ENCODE results near the gene ZNF518B. TPM values are rescaled to one million over a fixed set of nuclear protein-coding genes. Genes with fewer than 3 reads are reported as not detected.

ZNF518B gene
- total and polyA plus RNA-seq, 12 donors, result 2.6 to 45.1 (median 20.3) TPM

DNA sequence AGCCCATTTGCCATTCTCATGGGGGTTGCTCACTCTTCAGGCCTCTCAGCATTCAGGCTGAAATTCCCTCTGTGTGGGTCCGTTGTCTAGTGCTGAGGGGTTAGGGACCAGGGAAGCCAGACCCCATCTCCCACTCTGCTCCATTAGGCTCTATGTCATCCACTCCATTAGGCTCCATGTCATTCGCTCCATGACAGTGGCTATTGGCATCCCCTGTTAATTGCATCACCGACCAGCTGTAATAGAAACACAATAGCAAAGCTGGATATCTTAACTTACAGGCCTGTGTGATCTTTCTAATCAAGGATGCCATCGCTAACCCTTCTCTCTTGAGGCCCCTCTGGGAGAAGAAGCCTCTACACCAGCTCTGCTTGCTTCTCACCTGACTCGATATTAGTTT, 25.7 kb upstream of the ZNF518B start:
- Histone ChIP-seq H3K4me1 (replicated peaks in 1 of 2) (no peaks in the 10 kb centered on the region), H3K36me3 (replicated peaks in 1 of 2) (no peaks in the 10 kb centered on the region), H3K27ac (no peak overlapping the region), H3K9me3 (replicated peaks in 1 of 3) (no peaks in the 10 kb centered on the region), H3K27me3 (no peaks in the 10 kb centered on the region), H3K4me3 (no peak overlapping the region)
- intact Hi-C loops (cut with DNase I), result no loop called here
- TF ChIP-seq, protein P1, sequence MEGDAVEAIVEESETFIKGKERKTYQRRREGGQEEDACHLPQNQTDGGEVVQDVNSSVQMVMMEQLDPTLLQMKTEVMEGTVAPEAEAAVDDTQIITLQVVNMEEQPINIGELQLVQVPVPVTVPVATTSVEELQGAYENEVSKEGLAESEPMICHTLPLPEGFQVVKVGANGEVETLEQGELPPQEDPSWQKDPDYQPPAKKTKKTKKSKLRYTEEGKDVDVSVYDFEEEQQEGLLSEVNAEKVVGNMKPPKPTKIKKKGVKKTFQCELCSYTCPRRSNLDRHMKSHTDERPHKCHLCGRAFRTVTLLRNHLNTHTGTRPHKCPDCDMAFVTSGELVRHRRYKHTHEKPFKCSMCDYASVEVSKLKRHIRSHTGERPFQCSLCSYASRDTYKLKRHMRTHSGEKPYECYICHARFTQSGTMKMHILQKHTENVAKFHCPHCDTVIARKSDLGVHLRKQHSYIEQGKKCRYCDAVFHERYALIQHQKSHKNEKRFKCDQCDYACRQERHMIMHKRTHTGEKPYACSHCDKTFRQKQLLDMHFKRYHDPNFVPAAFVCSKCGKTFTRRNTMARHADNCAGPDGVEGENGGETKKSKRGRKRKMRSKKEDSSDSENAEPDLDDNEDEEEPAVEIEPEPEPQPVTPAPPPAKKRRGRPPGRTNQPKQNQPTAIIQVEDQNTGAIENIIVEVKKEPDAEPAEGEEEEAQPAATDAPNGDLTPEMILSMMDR (IDR thresholded peaks at IDR 0.05), result no peak
- no peak for TF ChIP-seq POLR2A (IDR thresholded peaks at IDR 0.05)
- 72 to 77% (median 73%) methylated on average over 5 of the region's 5 CpGs for WGBS, 4 donors
- no peak for DNase-seq

DNA sequence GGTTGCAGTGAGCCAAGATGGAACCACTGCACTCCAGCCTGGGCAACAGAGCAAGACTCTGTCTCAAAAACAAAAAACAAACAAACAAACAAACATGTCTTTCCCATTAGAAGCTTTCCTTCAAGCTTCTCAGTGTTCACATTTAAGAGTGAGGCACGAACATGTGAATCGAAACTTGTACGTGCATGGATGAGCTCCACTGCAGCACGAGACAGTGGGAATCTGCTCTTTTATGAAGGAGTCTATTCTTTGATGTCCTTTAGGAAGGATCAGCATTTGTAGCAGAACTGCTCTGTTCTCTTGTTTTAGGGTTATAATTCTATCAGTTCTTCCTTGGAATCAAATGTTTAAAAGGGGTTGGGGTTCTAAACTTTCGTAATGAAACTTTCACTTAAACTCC, 23.4 kb upstream of the ZNF518B start:
- intact Hi-C loops (cut with DNase I), result no loop called here
- H3K27ac ChIP-seq, result no peak overlapping the region
- no peaks in the 10 kb centered on the region for H3K36me3 ChIP-seq (replicated peaks in 1 of 2)
- WGBS, 4 donors, result 77 to 92% (median 90%) methylated on average over 5 of the region's 5 CpGs
- TF ChIP-seq POLR2A (IDR thresholded peaks at IDR 0.05), result no peak
- TF ChIP-seq, protein P1 (IDR thresholded peaks at IDR 0.05), result no peak
- H3K9me3 ChIP-seq (replicated peaks in 1 of 3), result no peaks in the 10 kb centered on the region
- no peaks in the 10 kb centered on the region for H3K4me1 ChIP-seq (replicated peaks in 1 of 2)
- DNase-seq, result no peak
- no peaks in the 10 kb centered on the region for H3K27me3 ChIP-seq
- no peak overlapping the region for H3K4me3 ChIP-seq

DNA sequence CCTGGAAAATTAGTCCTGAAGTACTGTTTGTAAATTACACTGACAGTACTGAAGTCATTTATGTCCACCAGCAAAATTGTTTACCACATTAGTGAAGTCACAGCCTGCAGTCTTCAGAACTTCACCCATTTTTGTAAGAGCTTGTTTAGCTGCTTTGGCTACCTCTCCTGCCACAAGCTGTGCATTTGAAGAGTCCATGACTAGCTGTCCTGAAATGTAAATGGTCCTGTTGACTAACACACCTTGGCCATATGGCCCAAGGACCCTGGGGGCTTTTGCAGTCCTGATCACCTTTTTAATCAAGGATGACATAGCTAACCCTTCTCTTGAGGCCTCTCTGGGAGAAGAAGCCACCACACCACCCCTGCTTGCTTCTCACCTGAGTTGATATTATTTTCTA, 21.4 kb upstream of the ZNF518B start:
- TF ChIP-seq POLR2A (IDR thresholded peaks at IDR 0.05), result no peak
- TF ChIP-seq, protein P1 (IDR thresholded peaks at IDR 0.05), result no peak
- intact Hi-C loops (cut with DNase I), result no loop called here
- no peaks in the 10 kb centered on the region for H3K9me3 ChIP-seq (replicated peaks in 1 of 3)

DNA sequence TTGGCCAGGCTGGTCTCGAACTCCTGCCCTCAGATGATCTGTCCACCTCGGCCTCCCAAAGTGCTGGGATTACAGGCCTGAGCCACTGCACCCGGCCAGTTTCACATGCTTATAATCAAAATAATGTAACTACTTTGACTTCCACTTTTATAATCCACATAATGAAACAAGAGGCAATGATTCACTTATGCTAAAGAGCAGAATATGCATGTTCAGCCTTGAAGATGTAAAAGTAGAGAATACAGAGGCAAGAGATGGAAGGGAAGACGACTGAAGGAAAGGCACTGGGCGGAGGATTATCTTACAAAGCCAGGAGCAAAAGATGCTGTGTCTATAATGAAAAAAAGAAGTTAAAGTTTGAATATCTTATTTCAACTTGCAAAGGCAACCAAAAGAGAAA, 13.3 kb upstream of the ZNF518B start:
- Histone ChIP-seq H3K4me1 (replicated peaks in 1 of 2) (no peaks in the 10 kb centered on the region), H3K4me3 (no peak overlapping the region), H3K36me3 (replicated peaks in 1 of 2) (no peaks in the 10 kb centered on the region), H3K27me3 (no peaks in the 10 kb centered on the region), H3K9me3 (replicated peaks in 1 of 3) (no peaks in the 10 kb centered on the region), H3K27ac (no peak overlapping the region)
- TF ChIP-seq, protein P1 (IDR thresholded peaks at IDR 0.05), result no peak
- TF ChIP-seq POLR2A (IDR thresholded peaks at IDR 0.05), result no peak
- intact Hi-C loops (cut with DNase I), result no loop called here
- DNase-seq, result no peak
- WGBS, 4 donors, result 86 to 92% (median 91%) methylated on average over 5 of the region's 5 CpGs

More for the DNA sequence above, 21.4 kb upstream of the ZNF518B start:
- H3K27me3 ChIP-seq, result no peaks in the 10 kb centered on the region
- no peak for DNase-seq
- no peaks in the 10 kb centered on the region for H3K4me1 ChIP-seq (replicated peaks in 1 of 2)
- H3K27ac ChIP-seq, result no peak overlapping the region
- H3K36me3 ChIP-seq (replicated peaks in 1 of 2), result no peaks in the 10 kb centered on the region
- H3K4me3 ChIP-seq, result no peak overlapping the region

Measured in adrenal gland (tissue), 12 donors.